ENCODE measurements around the gene ATG7.

Gene ATG7

DNA sequence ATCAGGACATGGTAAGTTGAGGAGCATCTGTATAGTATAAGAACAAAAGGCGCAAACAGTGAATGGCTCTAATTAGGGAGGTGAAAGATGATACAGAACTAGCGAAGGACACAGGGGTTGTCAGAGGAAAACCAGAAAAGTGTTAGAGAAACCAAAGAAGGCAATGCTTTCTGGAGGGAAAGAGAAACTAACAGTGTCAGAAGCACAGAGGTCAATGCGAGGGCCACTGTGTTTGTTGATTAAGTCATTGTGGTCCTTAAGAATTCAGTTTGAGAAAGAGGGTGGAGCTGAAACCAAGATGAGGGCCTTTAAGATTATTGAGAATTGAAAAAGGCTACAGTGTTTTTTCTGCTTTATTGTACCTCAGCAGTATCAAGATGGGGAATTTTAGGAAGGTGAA is 28.8 kb downstream of the ATG7 start:
- Histone ChIP-seq H3K36me3 (ENCODE audit: insufficient read depth, insufficient read length, low read length) (peaks cover 41% of the 10 kb centered on the region), H3K27me3 (ENCODE audit: insufficient read depth, insufficient read length) (no peaks in the 10 kb centered on the region), H3K9me3 (ENCODE audit: insufficient read depth, low read length) (no peaks in the 10 kb centered on the region), H3K4me1 (ENCODE audit: insufficient read depth, insufficient read length) (no peaks in the 10 kb centered on the region), H3K9ac (ENCODE audit: insufficient read length, low read depth) (no peak overlapping the region), H3K4me3 (ENCODE audit: insufficient read length, low read depth) (no peak overlapping the region)
- TF ChIP-seq SUZ12 (IDR thresholded peaks at IDR 0.05; ENCODE audit: extremely low read depth, insufficient read depth, insufficient read length) (no peak), YY1 (IDR thresholded peaks at IDR 0.05; ENCODE audit: insufficient read depth, insufficient read length) (no peak), ZNF274 (IDR thresholded peaks at IDR 0.05; ENCODE audit: low read depth, low read length) (no peak)
- DNase-seq (ENCODE audit: low read depth, low spot score): no peak

GRCh38 chr3:11302444-11302843 is 30.2 kb downstream of the ATG7 start:
- no peaks in the 10 kb centered on the region for H3K9me3 ChIP-seq (ENCODE audit: insufficient read depth, low read length)
- no peak overlapping the region for H3K9ac ChIP-seq (ENCODE audit: insufficient read length, low read depth)
- H3K4me1 ChIP-seq (ENCODE audit: insufficient read depth, insufficient read length): no peaks in the 10 kb centered on the region
- no peak for DNase-seq (ENCODE audit: low read depth, low spot score)
- peaks cover 52% of the 10 kb centered on the region for H3K36me3 ChIP-seq (ENCODE audit: insufficient read depth, insufficient read length, low read length)
- no peak overlapping the region for H3K4me3 ChIP-seq (ENCODE audit: insufficient read length, low read depth)
- TF ChIP-seq YY1 (IDR thresholded peaks at IDR 0.05; ENCODE audit: insufficient read depth, insufficient read length) (no peak), SUZ12 (IDR thresholded peaks at IDR 0.05; ENCODE audit: extremely low read depth, insufficient read depth, insufficient read length) (no peak), ZNF274 (IDR thresholded peaks at IDR 0.05; ENCODE audit: low read depth, low read length) (no peak)
- no peaks in the 10 kb centered on the region for H3K27me3 ChIP-seq (ENCODE audit: insufficient read depth, insufficient read length)

- DNase-seq (ENCODE audit: low read depth, low spot score): no peak
- Histone ChIP-seq H3K4me1 (ENCODE audit: insufficient read depth, insufficient read length) (no peaks in the 10 kb centered on the region), H3K9ac (ENCODE audit: insufficient read length, low read depth) (no peak overlapping the region), H3K9me3 (ENCODE audit: insufficient read depth, low read length) (no peaks in the 10 kb centered on the region), H3K27me3 (ENCODE audit: insufficient read depth, insufficient read length) (no peaks in the 10 kb centered on the region), H3K4me3 (ENCODE audit: insufficient read length, low read depth) (no peak overlapping the region), H3K36me3 (ENCODE audit: insufficient read depth, insufficient read length, low read length) (peaks cover 62% of the 10 kb centered on the region)
- no peak for TF ChIP-seq YY1 (IDR thresholded peaks at IDR 0.05; ENCODE audit: insufficient read depth, insufficient read length)
- TF ChIP-seq SUZ12 (IDR thresholded peaks at IDR 0.05; ENCODE audit: extremely low read depth, insufficient read depth, insufficient read length): no peak
- TF ChIP-seq ZNF274 (IDR thresholded peaks at IDR 0.05; ENCODE audit: low read depth, low read length): no peak
Measured at GRCh38 chr3:11304175-11304574, 32.0 kb downstream of the ATG7 start.

- no peak for TF ChIP-seq ZNF274 (IDR thresholded peaks at IDR 0.05; ENCODE audit: low read depth, low read length)
- TF ChIP-seq YY1 (IDR thresholded peaks at IDR 0.05; ENCODE audit: insufficient read depth, insufficient read length): no peak
- no peak for TF ChIP-seq SUZ12 (IDR thresholded peaks at IDR 0.05; ENCODE audit: extremely low read depth, insufficient read depth, insufficient read length)
- H3K27me3 ChIP-seq (ENCODE audit: insufficient read depth, insufficient read length): no peaks in the 10 kb centered on the region
- DNase-seq (ENCODE audit: low read depth, low spot score): no peak
- H3K9me3 ChIP-seq (ENCODE audit: insufficient read depth, low read length): no peaks in the 10 kb centered on the region
- H3K9ac ChIP-seq (ENCODE audit: insufficient read length, low read depth): no peak overlapping the region
- no peak overlapping the region for H3K4me3 ChIP-seq (ENCODE audit: insufficient read length, low read depth)
- no peaks in the 10 kb centered on the region for H3K4me1 ChIP-seq (ENCODE audit: insufficient read depth, insufficient read length)
- peaks cover 61% of the 10 kb centered on the region for H3K36me3 ChIP-seq (ENCODE audit: insufficient read depth, insufficient read length, low read length)
Measured at GRCh38 chr3:11305509-11305908, 33.3 kb downstream of the ATG7 start.

- no peaks in the 10 kb centered on the region for H3K27me3 ChIP-seq (ENCODE audit: insufficient read depth, insufficient read length)
- H3K9ac ChIP-seq (ENCODE audit: insufficient read length, low read depth): no peak overlapping the region
- TF ChIP-seq ZNF274 (IDR thresholded peaks at IDR 0.05; ENCODE audit: low read depth, low read length): no peak
- no peak for TF ChIP-seq SUZ12 (IDR thresholded peaks at IDR 0.05; ENCODE audit: extremely low read depth, insufficient read depth, insufficient read length)
- TF ChIP-seq YY1 (IDR thresholded peaks at IDR 0.05; ENCODE audit: insufficient read depth, insufficient read length): no peak
- peaks cover 60% of the 10 kb centered on the region for H3K36me3 ChIP-seq (ENCODE audit: insufficient read depth, insufficient read length, low read length)
- no peaks in the 10 kb centered on the region for H3K4me1 ChIP-seq (ENCODE audit: insufficient read depth, insufficient read length)
- H3K9me3 ChIP-seq (ENCODE audit: insufficient read depth, low read length): no peaks in the 10 kb centered on the region
- no peak overlapping the region for H3K4me3 ChIP-seq (ENCODE audit: insufficient read length, low read depth)
- DNase-seq (ENCODE audit: low read depth, low spot score): no peak
Measured at GRCh38 chr3:11306817-11307589, 34.8 kb downstream of the ATG7 start.

- Histone ChIP-seq H3K9me3 (ENCODE audit: insufficient read depth, low read length) (no peaks in the 10 kb centered on the region), H3K9ac (ENCODE audit: insufficient read length, low read depth) (no peak overlapping the region), H3K27me3 (ENCODE audit: insufficient read depth, insufficient read length) (no peaks in the 10 kb centered on the region), H3K4me1 (ENCODE audit: insufficient read depth, insufficient read length) (no peaks in the 10 kb centered on the region), H3K4me3 (ENCODE audit: insufficient read length, low read depth) (no peak overlapping the region), H3K36me3 (ENCODE audit: insufficient read depth, insufficient read length, low read length) (peaks cover 64% of the 10 kb centered on the region)
- TF ChIP-seq YY1 (IDR thresholded peaks at IDR 0.05; ENCODE audit: insufficient read depth, insufficient read length): no peak
- DNase-seq (ENCODE audit: low read depth, low spot score): no peak
Measured at GRCh38 chr3:11307830-11308432, 35.7 kb downstream of the ATG7 start.

- Histone ChIP-seq H3K36me3 (ENCODE audit: insufficient read depth, insufficient read length, low read length) (peaks cover 76% of the 10 kb centered on the region), H3K9ac (ENCODE audit: insufficient read length, low read depth) (no peak overlapping the region), H3K9me3 (ENCODE audit: insufficient read depth, low read length) (no peaks in the 10 kb centered on the region), H3K27me3 (ENCODE audit: insufficient read depth, insufficient read length) (no peaks in the 10 kb centered on the region), H3K4me3 (ENCODE audit: insufficient read length, low read depth) (no peak overlapping the region), H3K4me1 (ENCODE audit: insufficient read depth, insufficient read length) (no peaks in the 10 kb centered on the region)
- no peak for TF ChIP-seq YY1 (IDR thresholded peaks at IDR 0.05; ENCODE audit: insufficient read depth, insufficient read length)
- no peak for TF ChIP-seq ZNF274 (IDR thresholded peaks at IDR 0.05; ENCODE audit: low read depth, low read length)
- TF ChIP-seq SUZ12 (IDR thresholded peaks at IDR 0.05; ENCODE audit: extremely low read depth, insufficient read depth, insufficient read length): no peak
- DNase-seq (ENCODE audit: low read depth, low spot score): no peak
Measured at GRCh38 chr3:11310258-11310657, 38.1 kb downstream of the ATG7 start.
